HepG2 (cell line): ENCODE data around the gene PIP5KL1. TPM values are rescaled to one million over a fixed set of nuclear protein-coding genes. Genes with fewer than 3 reads are reported as not detected.
A peak's percentile ranks its signal among the peaks of the same experiment; 100 is the strongest.

ENCODE experiments used
- ARNTL ChIP-seq: sonication (generic); formaldehyde crosslinking; IDR thresholded peaks from 2 replicates; pipeline ENCODE4 v1.4.0; 2020; ENCODE audit warnings: mild to moderate bottlenecking, missing genetic modification reagents
- ATF3 ChIP-seq: sonication (generic); formaldehyde crosslinking; IDR thresholded peaks from 2 replicates; pipeline ENCODE4 v1.4.0; 2020; ENCODE audit warnings: missing genetic modification reagents
- ETV5 ChIP-seq: IDR thresholded peaks from 2 replicates; pipeline ENCODE4 v1.6.1; 2018; ENCODE audit warnings: missing biosample characterization, missing genetic modification reagents, inconsistent platforms, borderline replicate concordance
- GPBP1L1 ChIP-seq: sonication (generic); formaldehyde crosslinking; IDR thresholded peaks from 2 replicates; pipeline ENCODE4 v1.5.0; 2020; ENCODE audit warnings: mild to moderate bottlenecking, missing genetic modification reagents
- HDAC6 ChIP-seq: fragments of 200-600 bp; sonication (generic); IDR thresholded peaks from 2 replicates; pipeline ENCODE4 v1.7.0; 2017; ENCODE audit warnings: mild to moderate bottlenecking, antibody characterized with exemption, low read length, low read depth
- HNF4G ChIP-seq, 2 experiments: sonication (generic) in 1 of 2; formaldehyde crosslinking in 1 of 2; IDR thresholded peaks; 2 replicates each; pipeline versions ENCODE4 v1.4.0 to v1.6.1; 2011 to 2020; ENCODE audit warnings: borderline replicate concordance in 2 of 2, low read depth in 2 of 2, mild to moderate bottlenecking in 2 of 2, low read length in 1 of 2, missing genetic modification reagents in 1 of 2, moderate library complexity in 1 of 2
- MIXL1 ChIP-seq: IDR thresholded peaks from 2 replicates; pipeline ENCODE4 v1.6.1; 2016
- NAIF1 ChIP-seq: sonication (generic); formaldehyde crosslinking; IDR thresholded peaks from 2 replicates; pipeline ENCODE4 v1.5.0; 2020; ENCODE audit warnings: mild to moderate bottlenecking, missing genetic modification reagents, borderline replicate concordance
- PRDM10 ChIP-seq: sonication (generic); formaldehyde crosslinking; IDR thresholded peaks from 2 replicates; pipeline ENCODE4 v1.4.0; 2020; ENCODE audit warnings: low read depth, missing genetic modification reagents
- TAF1 ChIP-seq: sonication (generic); formaldehyde crosslinking; IDR thresholded peaks from 2 replicates; pipeline ENCODE4 v1.4.0; 2020; ENCODE audit warnings: missing genetic modification reagents
- ZNF160 ChIP-seq: sonication (generic); formaldehyde crosslinking; IDR thresholded peaks from 2 replicates; pipeline ENCODE4 v1.8.0; 2022; ENCODE audit warnings: mild to moderate bottlenecking, inconsistent platforms, missing genetic modification reagents
- ZNF17 ChIP-seq: sonication (generic); formaldehyde crosslinking; IDR thresholded peaks from 2 replicates; pipeline ENCODE4 v1.5.0; 2020; ENCODE audit warnings: mild to moderate bottlenecking, missing genetic modification reagents
- ZNF317 ChIP-seq: sonication (generic); formaldehyde crosslinking; IDR thresholded peaks from 2 replicates; pipeline ENCODE4 v1.5.0; 2020; ENCODE audit warnings: mild to moderate bottlenecking, missing genetic modification reagents
- ZNF33B ChIP-seq: sonication (generic); formaldehyde crosslinking; IDR thresholded peaks from 2 replicates; pipeline ENCODE4 v1.5.1; 2020; ENCODE audit warnings: mild to moderate bottlenecking, missing genetic modification reagents
- ZNF556 ChIP-seq: sonication (generic); formaldehyde crosslinking; IDR thresholded peaks from 2 replicates; pipeline ENCODE4 v1.4.0; 2020; ENCODE audit warnings: mild to moderate bottlenecking, missing genetic modification reagents, borderline replicate concordance
- ZNF572 ChIP-seq: sonication (generic); formaldehyde crosslinking; IDR thresholded peaks from 2 replicates; pipeline ENCODE4 v1.5.1; 2020; ENCODE audit warnings: mild to moderate bottlenecking, missing genetic modification reagents
- ZNF577 ChIP-seq: sonication (generic); formaldehyde crosslinking; IDR thresholded peaks from 2 replicates; pipeline ENCODE4 v1.4.0; 2020; ENCODE audit warnings: mild to moderate bottlenecking, low read depth, missing genetic modification reagents, borderline replicate concordance
- ZNF589 ChIP-seq: sonication (generic); formaldehyde crosslinking; conservative IDR thresholded peaks from 2 replicates; pipeline ENCODE4 v1.8.0; 2022; ENCODE audit warnings: mild to moderate bottlenecking, moderate library complexity, missing genetic modification reagents
- ZNF672 ChIP-seq: sonication (generic); formaldehyde crosslinking; IDR thresholded peaks from 2 replicates; pipeline ENCODE4 v1.8.1; 2022; ENCODE audit warnings: missing genetic modification reagents
- ZSCAN12 ChIP-seq: sonication (generic); formaldehyde crosslinking; IDR thresholded peaks from 2 replicates; pipeline ENCODE4 v1.9.0; 2021; ENCODE audit warnings: mild to moderate bottlenecking, missing genetic modification reagents
- polyA plus RNA-seq, 8 experiments: library from polyadenylated mRNA; depleted of rRNA in 3 of 8; stranded (reverse) in 7 of 8; unstranded in 1 of 8; fragments of >200 nt; fragmentation: Illumina TruSeq in 4 of 8; extraction: Trizol in 4 of 8; gene quantifications; 2 replicates each; pipeline versions ENCODE4 v1.2.1 to v1.2.3, GENCODE V29; 2011 to 2016; ENCODE audit warnings: low read depth in 4 of 8, missing spikeins in 1 of 8, mixed read lengths in 1 of 8; ENCODE audit not compliant: insufficient read depth in 1 of 8
- total RNA-seq, 5 experiments: library from RNA; depleted of rRNA; stranded (reverse); fragments of >200 nt; fragmentation: Illumina TruSeq; extraction: Trizol; gene quantifications; 2 replicates each; pipeline ENCODE4 v1.2.3, GENCODE V29; 2016; ENCODE audit warnings: low read depth in 1 of 5

Gene PIP5KL1
- total and polyA plus RNA-seq, 2 of the 13 experiments (the other 11 are each of a cell fraction or from before 2014, with no cell fraction given) = 0.20 to 0.49 TPM

GRCh38 chr9:127937388-127938297, 7.1 kb upstream of the PIP5KL1 start, which contains the start of gene DPM2 (continued):
- TF ChIP-seq ZNF556 (CRISPR knock-in tag) = peak; percentile 54; the same call in 1 of the 2 replicates
- no peak for TF ChIP-seq ZNF577
- no peak for TF ChIP-seq MIXL1 (CRISPR knock-in tag)
- TF ChIP-seq ZNF160 = no peak
- TF ChIP-seq ZNF672 (CRISPR knock-in tag) = no peak
- no peak for TF ChIP-seq ZNF317 (CRISPR knock-in tag)
- TF ChIP-seq ZNF572 = peak; percentile 88; the same call in 1 of the 2 replicates
- TF ChIP-seq ZNF33B (CRISPR knock-in tag) = no peak
- no peak for TF ChIP-seq ZSCAN12 (CRISPR knock-in tag)
- no peak for TF ChIP-seq ZNF17
- TF ChIP-seq ARNTL (CRISPR knock-in tag) = no peak
- TF ChIP-seq HNF4G (IDR thresholded peaks at IDR 0.05; ENCODE audit: borderline replicate concordance, low read depth, low read length) = no peak
- TF ChIP-seq HNF4G (CRISPR knock-in tag; IDR thresholded peaks at IDR 0.05; ENCODE audit: borderline replicate concordance, low read depth) = peak; percentile 14; the same call in 1 of the 2 replicates
- no peak for TF ChIP-seq ZNF589 (CRISPR knock-in tag)
- no peak for TF ChIP-seq GPBP1L1 (CRISPR knock-in tag)
- no peak for TF ChIP-seq PRDM10
- peak; percentile 41; the same call in 1 of the 2 replicates for TF ChIP-seq TAF1 (CRISPR knock-in tag)
- no peak for TF ChIP-seq ATF3 (CRISPR knock-in tag)
- TF ChIP-seq HDAC6 = no peak
- TF ChIP-seq NAIF1 = no peak
- peak; percentile 65; the same call in 1 of the 2 replicates for TF ChIP-seq ETV5 (CRISPR knock-in tag)
